BJ (cell line): ENCODE data around the gene PRKX. TPM values are rescaled to one million over a fixed set of nuclear protein-coding genes. Genes with fewer than 3 reads are reported as not detected.
"Not testable (repeated sequence)": the region's sequence is repeated elsewhere in the genome, so short reads cannot be mapped to it uniquely, and the experiment has no call there.

Experiments
- CTCF ChIA-PET: fragments of 350-600 bp; formaldehyde crosslinking; extraction: SDS; loops from one replicate; lab custom pipeline; 2021; ENCODE audit warnings: antibody characterized with exemption, inconsistent platforms; lab: Yijun Ruan, JAX
- POLR2A ChIA-PET: fragments of 300-600 bp; sonication (Branson Sonifier 250); formaldehyde crosslinking; extraction: SDS; loops from one replicate; lab custom pipeline; 2021; ENCODE audit warnings: antibody characterized with exemption; lab: Charles Lee
- DNase-seq: peaks from one replicate; pipeline ENCODE4 v3.0.0-alpha.2; 2011; ENCODE audit warnings: low read depth
- H3K27me3 ChIP-seq: 2 replicates; pipeline ENCODE4 v1.6.0; 2011; ENCODE audit warnings: low read length; ENCODE audit not compliant: control insufficient read depth, insufficient read depth
- H3K36me3 ChIP-seq: 2 replicates; pipeline ENCODE4 v1.5.1; 2011; ENCODE audit warnings: low read length; ENCODE audit not compliant: control insufficient read depth, insufficient read depth
- H3K4me3 ChIP-seq: 2 replicates; pipeline ENCODE4 v1.5.1; 2011; ENCODE audit warnings: low read depth, mild to moderate bottlenecking, control low read depth, low read length
- CTCF ChIP-seq: IDR thresholded peaks from 2 replicates; pipeline ENCODE4 v1.5.1; 2011; ENCODE audit warnings: low read depth, mild to moderate bottlenecking, control low read depth, inconsistent platforms, low read length, moderate library complexity; ENCODE audit not compliant: insufficient read depth
- polyA plus RNA-seq: library from polyadenylated mRNA; depleted of rRNA; stranded (reverse); fragments of >200 nt; gene quantifications from 2 replicates; pipeline ENCODE4 v1.2.3, GENCODE V29; 2011

The PRKX gene
- polyA plus RNA-seq, 1 experiment: 6.5 TPM

- ChIA-PET POLR2A (no interaction called here), CTCF (interaction anchor here (1.4 kb wide), 1 partner anchor 11 kb away, joined by 4 read pairs; no protein-coding TSS in a partner anchor)
- no peaks in the 10 kb centered on the region for H3K27me3 ChIP-seq
- no peak overlapping the region for H3K4me3 ChIP-seq
- TF ChIP-seq CTCF: no peak
- no peaks in the 10 kb centered on the region; the same call in 1 of the 2 replicates for H3K36me3 ChIP-seq
- no peak for DNase-seq
Observed at GRCh38 chrX:3636803-3637202, 76.6 kb downstream of the PRKX start.

- POLR2A ChIA-PET: no interaction called here
- CTCF ChIA-PET: no interaction called here
- Histone ChIP-seq H3K27me3 (no peaks in the 10 kb centered on the region), H3K4me3 (no peak overlapping the region), H3K36me3 (no peaks in the 10 kb centered on the region; the same call in 1 of the 2 replicates)
- no peak for TF ChIP-seq CTCF
- DNase-seq: no peak
Observed at GRCh38 chrX:3631196-3631595, 82.3 kb downstream of the PRKX start.

- POLR2A ChIA-PET: no interaction called here
Observed at GRCh38 chrX:3627594-3627993, 85.9 kb downstream of the PRKX start.

GRCh38 chrX:3621414-3621813 lies 92.0 kb downstream of the PRKX start:
- no peak overlapping the region for H3K4me3 ChIP-seq
- POLR2A ChIA-PET: no interaction called here
- CTCF ChIA-PET: no interaction called here
- no peaks in the 10 kb centered on the region for H3K36me3 ChIP-seq
- no peaks in the 10 kb centered on the region for H3K27me3 ChIP-seq
- TF ChIP-seq CTCF: no peak
- DNase-seq: no peak

More at GRCh38 chrX:3627594-3627993, 85.9 kb downstream of the PRKX start:
- Histone ChIP-seq H3K4me3 (no peak overlapping the region), H3K36me3 (no peaks in the 10 kb centered on the region; the same call in 1 of the 2 replicates), H3K27me3 (no peaks in the 10 kb centered on the region)
- no peak for TF ChIP-seq CTCF
- no peak for DNase-seq
- CTCF ChIA-PET: no interaction called here

GRCh38 chrX:3611744-3612143 lies 101.7 kb downstream of the PRKX start:
- H3K36me3 ChIP-seq, H3K27me3 ChIP-seq, DNase-seq, CTCF ChIA-PET, POLR2A ChIA-PET, H3K4me3 ChIP-seq: not testable (repeated sequence)

GRCh38 chrX:3609810-3610209 lies 103.6 kb downstream of the PRKX start:
- H3K4me3 ChIP-seq: no peak overlapping the region
- POLR2A ChIA-PET: no interaction called here
- H3K27me3 ChIP-seq: no peaks in the 10 kb centered on the region
- no peaks in the 10 kb centered on the region for H3K36me3 ChIP-seq
- TF ChIP-seq CTCF: no peak
- CTCF ChIA-PET: no interaction called here
- DNase-seq: peak; percentile 75
